ENCODE data around the gene PLPP4.

GRCh38 chr10:120473593-120473992, 16.6 kb downstream of the PLPP4 start:
- TF ChIP-seq CTCF (IDR thresholded peaks at IDR 0.05; ENCODE audit: insufficient read depth, low read length, poor library complexity, severe bottlenecking) (no peak), EZH2phosphoT487 (conservative IDR thresholded peaks at IDR 0.05; ENCODE audit: low read length) (no peak)

Measured in SU-DHL-6 (cell line).